CD8-positive, alpha-beta memory T cell (primary cell): ENCODE results near the gene DEK. TPM values are rescaled to one million over a fixed set of nuclear protein-coding genes. Genes with fewer than 3 reads are reported as not detected.
A peak's percentile ranks its signal among the peaks of the same experiment; 100 is the strongest.

Source experiments
- CTCF ChIA-PET: fragments of 350-600 bp; sonication (Branson Sonifier 250); formaldehyde crosslinking; loops from one replicate; lab custom pipeline; 2021; ENCODE audit warnings: antibody characterized with exemption; lab: Charles Lee
- POLR2A ChIA-PET: fragments of 350-600 bp; sonication (Branson Sonifier 250); formaldehyde crosslinking; loops from one replicate; lab custom pipeline; 2021; ENCODE audit warnings: antibody characterized with exemption; lab: Charles Lee
- DNase-seq, 5 donors: peaks; one replicate each; pipeline versions ENCODE4 v3.0.0 to v3.0.0-alpha.2; 2020 to 2022; ENCODE audit warnings: mixed read lengths in 1 of 5
- H3K27ac ChIP-seq: one replicate; pipeline ENCODE4 v1.7.0; 2013; ENCODE audit warnings: low read depth, mild to moderate bottlenecking, low read length, moderate library complexity
- H3K27me3 ChIP-seq: 2 replicates; pipeline ENCODE4 v1.7.0; 2013; ENCODE audit warnings: low read length, mild to moderate bottlenecking; ENCODE audit not compliant: insufficient read depth, poor library complexity, severe bottlenecking
- H3K36me3 ChIP-seq: 2 replicates; pipeline ENCODE4 v1.7.0; 2013; ENCODE audit warnings: mild to moderate bottlenecking, low read length, moderate library complexity; ENCODE audit not compliant: insufficient read depth
- H3K4me1 ChIP-seq: 2 replicates; pipeline ENCODE4 v1.7.0; 2013; ENCODE audit warnings: mild to moderate bottlenecking, low read length, moderate library complexity; ENCODE audit not compliant: insufficient read depth
- H3K4me3 ChIP-seq: 2 replicates; pipeline ENCODE4 v1.7.0; 2013; ENCODE audit warnings: mild to moderate bottlenecking, low read length
- H3K9me3 ChIP-seq: 2 replicates; pipeline ENCODE4 v1.7.0; 2013; ENCODE audit warnings: mild to moderate bottlenecking, low read length
- H3K27ac Mint-ChIP-seq, 8 donors: one replicate each; pipeline ENCODE4 v1.8.0; 2020 to 2021; ENCODE audit warnings: mixed read lengths in 8 of 8, mild to moderate bottlenecking in 6 of 8, inconsistent platforms in 3 of 8, moderate library complexity in 3 of 8
- H3K27me3 Mint-ChIP-seq, 2 donors: one replicate each; pipeline ENCODE4 v1.8.0; 2020 to 2021; ENCODE audit warnings: mixed read lengths in 2 of 2, mild to moderate bottlenecking in 1 of 2, moderate library complexity in 1 of 2
- H3K36me3 Mint-ChIP-seq, 3 donors: one replicate each; pipeline ENCODE4 v1.8.0; 2020 to 2021; ENCODE audit warnings: mixed read lengths in 3 of 3, inconsistent platforms in 1 of 3, mild to moderate bottlenecking in 1 of 3
- H3K4me1 Mint-ChIP-seq, 3 donors: one replicate each; pipeline ENCODE4 v1.8.0; 2020 to 2021; ENCODE audit warnings: mixed read lengths in 3 of 3, inconsistent platforms in 1 of 3, mild to moderate bottlenecking in 1 of 3
- H3K4me3 Mint-ChIP-seq, 7 donors: one replicate each; pipeline ENCODE4 v1.8.0; 2020 to 2021; ENCODE audit warnings: mixed read lengths in 7 of 7, mild to moderate bottlenecking in 6 of 7, moderate library complexity in 4 of 7, inconsistent platforms in 2 of 7
- H3K9me3 Mint-ChIP-seq, 5 donors: one replicate each; pipeline ENCODE4 v1.8.0; 2020 to 2022; ENCODE audit warnings: mixed read lengths in 5 of 5, mild to moderate bottlenecking in 3 of 5, moderate library complexity in 2 of 5, inconsistent platforms in 1 of 5
- polyA plus RNA-seq: library from polyadenylated mRNA; unstranded; fragments of 300-500 nt; fragmentation: Illumina TruSeq; gene quantifications from one replicate; pipeline ENCODE4 v1.2.3, GENCODE V29; 2021
- total RNA-seq, 2 experiments: library from RNA; stranded (reverse); gene quantifications; one replicate each; pipeline ENCODE4 v1.2.3, GENCODE V29; 2021

DEK gene
- total and polyA plus RNA-seq, 3 experiments from 2014 or later, result 90.3 to 181 (median 174) TPM

DNA sequence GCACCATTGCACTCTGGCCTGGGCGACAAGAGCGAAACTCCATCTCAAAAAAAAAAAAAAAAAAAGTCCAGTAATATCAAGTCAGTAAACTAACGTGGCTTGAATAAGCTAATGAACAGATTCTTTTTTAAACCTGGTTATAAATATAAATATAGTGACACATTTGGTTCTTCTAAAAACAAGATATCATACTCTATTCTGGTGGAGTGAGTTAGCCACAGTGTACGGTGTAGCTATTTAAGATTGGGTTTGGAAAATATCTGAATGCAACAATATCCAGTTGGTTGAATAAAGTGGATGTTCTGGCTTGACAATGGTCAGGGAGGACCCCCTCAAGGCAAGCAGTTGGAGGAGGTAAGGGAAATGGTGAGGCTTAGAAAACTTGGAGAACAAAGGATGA is 5.9 kb upstream of the DEK start:
- peaks cover 13% of the 10 kb centered on the region for H3K4me1 ChIP-seq
- H3K4me1 Mint-ChIP-seq, result peaks cover 5% of the 10 kb centered on the region in 3 donors
- ChIA-PET CTCF (no interaction called here), POLR2A (no interaction called here)
- H3K4me3 ChIP-seq, result no peak overlapping the region
- no peaks in the 10 kb centered on the region for H3K9me3 ChIP-seq
- no peaks in the 10 kb centered on the region for H3K27me3 ChIP-seq
- no peaks in the 10 kb centered on the region for H3K9me3 Mint-ChIP-seq
- no peak overlapping the region for H3K27ac ChIP-seq
- H3K36me3 ChIP-seq, result no peaks in the 10 kb centered on the region
- H3K27me3 Mint-ChIP-seq, result peaks cover 3 to 12% of the 10 kb centered on the region in 2 donors
- no peak for DNase-seq
- H3K27ac Mint-ChIP-seq, result no peak overlapping the region
- H3K4me3 Mint-ChIP-seq, result peak overlapping the region in 1 of 7 donors; percentile 29
- H3K36me3 Mint-ChIP-seq, result peaks cover 0 to 2% (median under 1%) of the 10 kb centered on the region in 3 donors

DNA sequence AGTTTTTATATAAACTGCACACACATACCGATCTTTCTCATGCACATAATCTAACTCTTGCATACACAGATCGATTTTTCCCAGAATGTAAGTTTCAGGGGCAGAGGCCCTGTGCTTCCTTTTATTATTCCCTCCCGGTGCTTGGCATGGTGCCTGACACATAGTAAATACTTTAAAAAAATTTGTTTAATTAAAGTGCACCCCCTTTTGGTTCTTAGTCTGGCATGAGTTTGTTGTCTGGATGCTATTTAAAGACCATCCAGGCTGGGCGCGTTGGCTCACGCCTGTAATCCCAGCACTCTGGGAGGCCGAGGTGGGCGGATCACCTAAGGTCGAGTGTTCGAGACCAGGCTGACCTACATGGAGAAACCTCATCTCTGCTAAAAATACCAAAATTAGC is 5.4 kb upstream of the DEK start:
- Histone ChIP-seq H3K9me3 (no peaks in the 10 kb centered on the region), H3K4me3 (no peak overlapping the region), H3K4me1 (peaks cover 16% of the 10 kb centered on the region), H3K36me3 (no peaks in the 10 kb centered on the region), H3K27me3 (no peaks in the 10 kb centered on the region), H3K27ac (no peak overlapping the region)
- Mint-ChIP-seq H3K27me3 (peaks cover 1 to 7% of the 10 kb centered on the region in 2 donors), H3K27ac (peak overlapping the region in 1 of 8 donors; percentile 78), H3K36me3 (peaks cover 0 to 5% (median 2%) of the 10 kb centered on the region in 3 donors), H3K9me3 (no peaks in the 10 kb centered on the region), H3K4me1 (peaks cover 10% of the 10 kb centered on the region in 3 donors), H3K4me3 (no peak overlapping the region)
- CTCF ChIA-PET, result interaction anchor here (1.1 kb wide), 1 partner anchor 55 kb away, joined by 3 read pairs; no protein-coding TSS in a partner anchor
- POLR2A ChIA-PET, result no interaction called here
- no peak for DNase-seq

DNA sequence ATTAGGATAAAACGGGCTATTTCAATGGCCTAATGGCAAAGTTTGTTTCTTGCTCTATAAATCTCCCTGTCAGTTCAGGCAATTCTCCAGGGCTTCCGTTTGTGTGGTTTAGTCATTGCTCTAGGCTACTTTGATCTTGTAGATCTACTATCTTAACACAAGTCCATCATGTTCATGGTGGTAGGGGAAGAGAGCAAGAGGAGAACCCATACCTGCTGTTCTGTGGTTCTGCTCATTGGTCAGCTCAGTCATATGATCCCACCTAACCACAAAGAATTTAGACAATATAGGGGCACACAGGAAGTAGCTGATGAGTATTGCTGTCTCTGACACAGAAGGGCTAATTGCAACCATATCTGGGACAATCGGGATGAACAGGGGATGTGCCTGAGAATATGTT is 4.9 kb upstream of the DEK start:
- ChIA-PET CTCF (interaction anchor here (1.1 kb wide), 1 partner anchor 54 kb away, joined by 3 read pairs; no protein-coding TSS in a partner anchor), POLR2A (no interaction called here)
- Mint-ChIP-seq H3K4me3 (no peak overlapping the region), H3K27me3 (peaks cover 1 to 6% of the 10 kb centered on the region in 2 donors), H3K27ac (no peak overlapping the region), H3K4me1 (peaks cover 10 to 11% (median 11%) of the 10 kb centered on the region in 3 donors), H3K36me3 (peaks cover 0 to 6% (median 2%) of the 10 kb centered on the region in 3 donors), H3K9me3 (no peaks in the 10 kb centered on the region)
- Histone ChIP-seq H3K4me1 (peaks cover 16% of the 10 kb centered on the region), H3K9me3 (no peaks in the 10 kb centered on the region), H3K27ac (no peak overlapping the region), H3K36me3 (no peaks in the 10 kb centered on the region), H3K4me3 (no peak overlapping the region), H3K27me3 (no peaks in the 10 kb centered on the region)
- peak in 2 of 5 donors; percentile 9 to 18 for DNase-seq

DNA sequence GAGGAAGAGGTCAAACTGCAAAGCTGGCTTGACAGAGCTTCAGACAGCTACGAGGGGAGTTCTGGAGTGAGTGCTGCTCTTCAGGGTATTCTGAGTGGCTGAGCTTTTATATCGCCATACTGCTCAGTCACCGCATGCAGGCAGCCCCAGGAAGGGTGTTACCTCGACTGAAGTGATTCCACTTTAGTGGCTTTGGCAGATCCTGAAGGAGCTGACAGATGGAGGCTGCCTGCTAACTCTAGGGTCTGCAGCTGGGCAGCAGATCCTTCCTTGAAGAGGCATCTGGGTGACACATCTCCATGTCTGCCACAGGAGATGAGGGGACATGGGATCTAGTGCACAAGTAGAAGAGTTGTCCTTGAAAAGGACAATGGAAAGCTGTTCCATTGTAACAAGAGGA is 3.7 kb upstream of the DEK start:
- Histone ChIP-seq H3K27me3 (no peaks in the 10 kb centered on the region), H3K4me1 (peaks cover 16% of the 10 kb centered on the region), H3K27ac (no peak overlapping the region), H3K36me3 (no peaks in the 10 kb centered on the region), H3K9me3 (no peaks in the 10 kb centered on the region), H3K4me3 (no peak overlapping the region)
- Mint-ChIP-seq H3K9me3 (no peaks in the 10 kb centered on the region), H3K36me3 (peaks cover 0 to 13% (median 0%) of the 10 kb centered on the region in 3 donors), H3K27ac (no peak overlapping the region), H3K4me1 (peaks cover 14 to 16% (median 16%) of the 10 kb centered on the region in 3 donors), H3K4me3 (no peak overlapping the region), H3K27me3 (peaks cover 0 to 3% of the 10 kb centered on the region in 2 donors)
- no peak for DNase-seq
- ChIA-PET POLR2A (no interaction called here), CTCF (no interaction called here)

DNA sequence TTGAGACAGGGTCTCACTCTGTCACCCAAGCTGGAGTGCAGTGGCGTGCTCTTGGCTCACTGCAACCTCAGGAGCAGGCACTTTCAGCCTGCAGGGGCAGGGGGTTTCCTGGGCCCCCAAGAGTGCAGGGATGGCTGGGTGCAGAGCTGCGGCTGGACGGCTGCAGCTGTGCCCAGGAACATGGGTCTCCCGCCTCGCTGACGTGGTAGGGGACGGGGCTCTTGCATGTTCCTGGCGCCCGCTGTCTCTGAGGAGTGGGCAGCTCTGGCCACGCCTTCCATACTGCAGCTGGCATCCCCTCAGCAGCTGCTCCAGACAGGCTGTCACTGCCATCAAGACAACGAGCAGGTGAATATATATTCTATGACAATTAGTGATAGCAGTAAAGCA is 2.2 kb upstream of the DEK start:
- POLR2A ChIA-PET, result no interaction called here
- peaks cover 30 to 31% (median 31%) of the 10 kb centered on the region in 3 donors for H3K4me1 Mint-ChIP-seq
- no peaks in the 10 kb centered on the region for H3K27me3 Mint-ChIP-seq
- no peaks in the 10 kb centered on the region for H3K27me3 ChIP-seq
- CTCF ChIA-PET, result no interaction called here
- no peak overlapping the region for H3K4me3 Mint-ChIP-seq
- H3K36me3 Mint-ChIP-seq, result peaks cover 0 to 25% (median 0%) of the 10 kb centered on the region in 3 donors
- no peak overlapping the region for H3K4me3 ChIP-seq
- no peak overlapping the region for H3K27ac Mint-ChIP-seq
- no peaks in the 10 kb centered on the region for H3K9me3 ChIP-seq
- no peak overlapping the region for H3K27ac ChIP-seq
- H3K36me3 ChIP-seq, result no peaks in the 10 kb centered on the region
- peaks cover 29% of the 10 kb centered on the region for H3K4me1 ChIP-seq
- H3K9me3 Mint-ChIP-seq, result no peaks in the 10 kb centered on the region
- no peak for DNase-seq

DNA sequence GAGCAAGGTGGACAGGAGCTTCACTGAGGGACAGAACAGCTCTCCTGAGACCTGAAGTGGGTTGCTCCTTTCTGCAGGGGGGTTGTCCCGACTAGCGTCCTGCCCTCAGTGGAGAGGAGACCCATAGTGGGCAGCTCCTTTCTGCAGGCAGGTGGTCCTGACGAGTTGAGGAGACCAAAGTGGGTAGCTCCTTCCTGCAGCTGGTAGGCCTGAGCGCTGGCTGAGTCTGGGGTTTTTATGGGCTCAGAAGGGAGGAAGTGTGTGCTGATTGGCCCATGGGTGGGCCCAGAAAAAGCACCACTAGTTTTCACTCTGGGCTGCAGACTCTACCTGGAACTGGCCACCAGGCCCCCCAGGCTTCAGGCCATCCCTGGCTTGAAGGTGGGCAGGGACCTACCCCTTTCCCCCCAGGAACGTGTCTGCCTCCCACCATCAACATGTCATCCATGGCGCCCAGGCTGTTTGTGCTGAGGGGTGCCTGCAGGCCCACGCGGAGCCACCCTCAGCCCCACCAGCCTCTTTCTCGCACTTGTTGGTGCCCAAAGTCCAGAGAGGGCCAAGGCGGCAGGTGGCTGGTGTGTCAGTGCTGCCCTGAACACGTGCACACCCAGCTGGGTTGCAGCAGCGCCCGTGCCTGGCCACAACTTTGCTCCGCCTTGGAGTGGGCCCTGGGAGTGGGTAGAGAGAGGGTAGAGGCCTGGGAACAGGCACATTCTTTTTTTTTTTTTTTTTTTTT is 1.6 kb upstream of the DEK start:
- Mint-ChIP-seq H3K4me1 (peaks cover 35 to 37% (median 36%) of the 10 kb centered on the region in 3 donors), H3K27me3 (no peaks in the 10 kb centered on the region), H3K4me3 (peak overlapping the region; percentile 93 to 98 (median 97)), H3K36me3 (peaks cover 0 to 27% (median 0%) of the 10 kb centered on the region in 3 donors), H3K27ac (peak overlapping the region; percentile 33 to 99 (median 98)), H3K9me3 (no peaks in the 10 kb centered on the region)
- Histone ChIP-seq H3K4me3 (no peak overlapping the region), H3K27me3 (no peaks in the 10 kb centered on the region), H3K27ac (no peak overlapping the region), H3K4me1 (peaks cover 35% of the 10 kb centered on the region), H3K36me3 (no peaks in the 10 kb centered on the region), H3K9me3 (no peaks in the 10 kb centered on the region)
- ChIA-PET POLR2A (interaction anchor here (0.6 kb wide), 1 partner anchor 111 kb away, joined by 3 read pairs; the partner anchor contains the start of gene TPMT), CTCF (interaction anchor here (1.0 to 1.8 kb wide), 2 partner anchors 13 to 25 kb away, joined by 3 to 4 read pairs; no protein-coding TSS in a partner anchor)
- DNase-seq, result no peak

DNA sequence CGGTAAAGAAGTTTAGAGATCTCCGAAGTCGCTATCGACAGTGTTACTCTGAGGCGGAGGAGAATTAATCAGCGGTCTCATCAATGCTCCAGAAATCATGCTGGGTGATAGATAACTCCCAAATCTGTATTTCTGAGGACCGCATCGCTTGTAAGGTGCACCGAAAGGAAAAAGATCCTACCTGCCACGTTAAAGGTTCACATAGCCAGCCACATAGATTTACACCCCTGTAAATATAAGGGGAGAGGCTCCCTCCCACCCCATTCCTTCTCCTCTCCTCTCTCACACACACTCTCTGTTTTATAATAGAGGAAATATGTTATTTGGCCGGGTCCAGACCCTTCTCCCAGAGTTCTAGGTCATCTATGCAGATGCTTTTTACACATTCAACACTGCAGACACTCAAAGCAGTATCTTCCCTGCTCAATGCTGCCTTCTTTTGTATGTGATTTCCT is 620 bp upstream of the DEK start:
- peak overlapping the region; percentile 93 to 98 (median 97) for H3K4me3 Mint-ChIP-seq
- no peak for DNase-seq
- ChIA-PET CTCF (interaction anchor here (1.0 to 1.8 kb wide), 4 partner anchors 12 to 109 kb away, joined by 3 to 5 read pairs (median 4); no protein-coding TSS in a partner anchor), POLR2A (interaction anchor here (0.6 to 1.3 kb wide), 2 partner anchors 107 to 110 kb away, joined by 3 read pairs; partner anchors contain the start of gene TPMT)
- H3K9me3 Mint-ChIP-seq, result no peaks in the 10 kb centered on the region
- H3K36me3 Mint-ChIP-seq, result peaks cover 0 to 32% (median 2%) of the 10 kb centered on the region in 3 donors
- H3K27ac Mint-ChIP-seq, result peak overlapping the region; percentile 97 to 99 (median 98)
- H3K36me3 ChIP-seq, result no peaks in the 10 kb centered on the region
- no peaks in the 10 kb centered on the region for H3K27me3 Mint-ChIP-seq
- H3K4me3 ChIP-seq, result peak overlapping the region; percentile 72
- peaks cover 44% of the 10 kb centered on the region for H3K4me1 ChIP-seq
- H3K27me3 ChIP-seq, result no peaks in the 10 kb centered on the region
- H3K4me1 Mint-ChIP-seq, result peaks cover 45 to 47% (median 46%) of the 10 kb centered on the region in 3 donors
- H3K27ac ChIP-seq, result peak overlapping the region; percentile 74
- no peaks in the 10 kb centered on the region for H3K9me3 ChIP-seq
